HUES64 (cell line): ENCODE results near the gene SLC25A26.

Source experiments
- H3K27ac ChIP-seq: 2 replicates; pipeline ENCODE4 v1.7.0; 2013; ENCODE audit warnings: low read depth, low read length, inconsistent platforms
- H3K27me3 ChIP-seq: 2 replicates; pipeline ENCODE4 v1.6.1; 2013; ENCODE audit warnings: mild to moderate bottlenecking, low read length; ENCODE audit not compliant: insufficient read depth
- H3K36me3 ChIP-seq: 2 replicates; pipeline ENCODE4 v1.6.1; 2013; ENCODE audit warnings: mild to moderate bottlenecking, low read length; ENCODE audit not compliant: insufficient read depth
- H3K4me1 ChIP-seq: 2 replicates; pipeline ENCODE4 v1.6.1; 2013; ENCODE audit warnings: mild to moderate bottlenecking, low read length, moderate library complexity; ENCODE audit not compliant: insufficient read depth
- H3K4me3 ChIP-seq: 2 replicates; pipeline ENCODE4 v1.5.1; 2013; ENCODE audit warnings: mild to moderate bottlenecking, low read length, moderate library complexity
- H3K9ac ChIP-seq: 2 replicates; pipeline ENCODE4 v1.6.1; 2013; ENCODE audit warnings: mild to moderate bottlenecking, low read depth, low read length
- H3K9me3 ChIP-seq: 2 replicates; pipeline ENCODE4 v1.6.1; 2013; ENCODE audit warnings: low read depth, low read length; ENCODE audit not compliant: insufficient read depth
- WGBS: fragments of 150-250, 120-280 bp; methylation state at CpG from one replicate; pipeline ENCODE4 v1.1.7; 2013; ENCODE audit warnings: missing lambda C conversion rate; 5-methylcytosine and 5-hydroxymethylcytosine counted together

The SLC25A26 gene

GRCh38 chr3:66320390-66320789, 99.6 kb downstream of the SLC25A26 start:
- H3K27ac ChIP-seq = no peak overlapping the region
- H3K27me3 ChIP-seq = no peaks in the 10 kb centered on the region
- peaks cover 19% of the 10 kb centered on the region for H3K4me1 ChIP-seq
- no peaks in the 10 kb centered on the region for H3K9me3 ChIP-seq
- H3K36me3 ChIP-seq = no peaks in the 10 kb centered on the region
- no peak overlapping the region for H3K9ac ChIP-seq
- WGBS = 90% methylated on average over 1 of the region's 1 CpG
- no peak overlapping the region for H3K4me3 ChIP-seq

- Histone ChIP-seq H3K27me3 (no peaks in the 10 kb centered on the region), H3K36me3 (no peaks in the 10 kb centered on the region), H3K27ac (no peak overlapping the region), H3K9ac (no peak overlapping the region), H3K9me3 (no peaks in the 10 kb centered on the region), H3K4me3 (no peak overlapping the region), H3K4me1 (peaks cover 19% of the 10 kb centered on the region)
These were observed 101.6 kb downstream of the SLC25A26 start for GRCh38 chr3:66322436-66322835.

GRCh38 chr3:66326340-66326739, 105.5 kb downstream of the SLC25A26 start:
- H3K9ac ChIP-seq = no peak overlapping the region
- no peak overlapping the region for H3K4me3 ChIP-seq
- 86% methylated on average over 6 of the region's 6 CpGs for WGBS
- peaks cover 6% of the 10 kb centered on the region; the same call in 1 of the 2 replicates for H3K4me1 ChIP-seq
- H3K27me3 ChIP-seq = no peaks in the 10 kb centered on the region
- no peak overlapping the region for H3K27ac ChIP-seq
- no peaks in the 10 kb centered on the region for H3K9me3 ChIP-seq
- no peaks in the 10 kb centered on the region for H3K36me3 ChIP-seq

GRCh38 chr3:66335671-66336070, 114.9 kb downstream of the SLC25A26 start:
- no peaks in the 10 kb centered on the region for H3K9me3 ChIP-seq
- no peaks in the 10 kb centered on the region for H3K36me3 ChIP-seq
- H3K4me1 ChIP-seq = peaks cover 18% of the 10 kb centered on the region
- no peaks in the 10 kb centered on the region for H3K27me3 ChIP-seq
- no peak overlapping the region for H3K4me3 ChIP-seq
- 85% methylated on average over 2 of the region's 2 CpGs for WGBS
- no peak overlapping the region for H3K9ac ChIP-seq
- no peak overlapping the region for H3K27ac ChIP-seq

- no peak overlapping the region for H3K27ac ChIP-seq
- no peaks in the 10 kb centered on the region for H3K36me3 ChIP-seq
- no peak overlapping the region for H3K4me3 ChIP-seq
- 82% methylated on average over 4 of the region's 4 CpGs for WGBS
- H3K4me1 ChIP-seq = peaks cover 18% of the 10 kb centered on the region
- no peaks in the 10 kb centered on the region for H3K9me3 ChIP-seq
- no peak overlapping the region for H3K9ac ChIP-seq
- no peaks in the 10 kb centered on the region for H3K27me3 ChIP-seq
These were observed 115.5 kb downstream of the SLC25A26 start for GRCh38 chr3:66336333-66336766.

DNA sequence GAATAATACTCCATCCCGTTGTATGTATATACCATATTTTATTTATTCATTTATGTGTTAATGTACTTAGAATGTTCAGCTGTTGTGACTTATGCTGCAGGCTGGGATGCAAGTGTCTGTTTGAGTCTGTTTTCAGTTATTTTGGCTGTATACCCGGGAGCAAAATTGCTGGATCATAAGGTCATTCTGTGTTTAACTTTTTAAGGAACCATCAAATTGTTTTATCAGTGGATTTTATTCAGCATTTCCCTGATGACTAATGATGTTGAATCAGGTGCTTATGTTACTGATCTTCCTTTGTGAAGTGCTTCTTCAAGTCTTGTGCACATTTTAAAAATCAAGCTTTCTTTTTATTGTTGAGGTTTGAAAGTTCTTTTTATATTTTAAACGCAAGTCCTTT, 118.1 kb downstream of the SLC25A26 start:
- Histone ChIP-seq H3K9ac (no peak overlapping the region), H3K4me3 (no peak overlapping the region), H3K27me3 (no peaks in the 10 kb centered on the region), H3K27ac (no peak overlapping the region), H3K36me3 (no peaks in the 10 kb centered on the region), H3K4me1 (peaks cover 18% of the 10 kb centered on the region), H3K9me3 (no peaks in the 10 kb centered on the region)
- 79% methylated on average over 1 of the region's 3 CpGs for WGBS

DNA sequence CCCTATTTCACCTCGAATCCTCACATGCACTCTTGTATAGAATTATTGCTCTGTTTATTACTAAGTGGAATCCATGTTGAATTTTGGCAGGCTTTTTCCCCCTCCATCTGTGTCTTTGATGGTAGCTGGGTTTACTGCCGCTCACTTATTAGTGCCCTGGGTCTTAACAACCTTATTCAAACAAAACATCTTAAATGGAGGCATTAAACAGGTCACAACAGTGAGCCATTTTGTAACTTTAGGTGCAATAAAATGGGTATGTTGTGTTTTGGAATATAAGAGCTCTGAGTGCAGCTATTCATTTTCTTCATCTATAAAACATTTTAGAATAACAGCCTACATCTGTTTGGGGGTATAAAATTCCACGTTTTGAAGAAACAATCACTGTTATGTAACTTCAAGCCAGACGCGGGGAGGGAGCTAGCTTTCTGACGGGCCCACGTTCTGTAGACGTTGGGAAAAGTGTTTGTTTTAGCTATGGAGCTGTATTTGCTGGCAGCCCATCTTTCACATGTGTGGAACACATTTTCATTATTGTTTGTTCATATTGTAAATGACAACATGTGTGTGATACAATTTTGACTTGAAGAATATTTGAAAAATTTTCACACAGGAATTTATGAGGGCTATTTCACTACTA, 122.0 kb downstream of the SLC25A26 start:
- no peak overlapping the region for H3K9ac ChIP-seq
- WGBS = 90% methylated on average over 7 of the region's 8 CpGs
- no peak overlapping the region for H3K4me3 ChIP-seq
- H3K9me3 ChIP-seq = no peaks in the 10 kb centered on the region
- peaks cover 8% of the 10 kb centered on the region; the same call in 1 of the 2 replicates for H3K4me1 ChIP-seq
- H3K27me3 ChIP-seq = no peaks in the 10 kb centered on the region
- H3K36me3 ChIP-seq = peaks cover 3% of the 10 kb centered on the region; the same call in 1 of the 2 replicates
- H3K27ac ChIP-seq = no peak overlapping the region

DNA sequence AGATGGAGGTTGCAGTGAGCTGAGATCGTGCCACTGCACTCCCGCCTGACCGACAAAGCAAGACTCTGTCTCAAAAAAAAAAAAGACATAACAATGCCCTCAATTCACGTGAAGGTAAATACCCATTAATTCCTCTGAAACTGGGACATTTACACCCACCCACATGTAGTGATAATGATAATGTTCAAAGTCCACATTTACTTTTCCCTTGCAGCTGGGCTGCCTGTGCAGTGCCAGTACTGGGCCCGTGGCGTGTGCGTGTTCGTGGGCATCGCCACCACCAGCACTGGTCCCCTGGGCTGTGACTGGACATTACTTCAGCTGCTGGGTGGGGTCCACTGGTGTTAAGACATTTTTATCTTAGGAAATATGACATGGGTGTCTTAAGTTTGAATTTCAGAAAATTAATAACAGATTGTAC, 123.6 kb downstream of the SLC25A26 start:
- Histone ChIP-seq H3K4me3 (no peak overlapping the region), H3K27ac (no peak overlapping the region), H3K4me1 (peaks cover 8% of the 10 kb centered on the region; the same call in 1 of the 2 replicates), H3K9ac (no peak overlapping the region), H3K27me3 (no peaks in the 10 kb centered on the region), H3K36me3 (peaks cover 3% of the 10 kb centered on the region; the same call in 1 of the 2 replicates), H3K9me3 (no peaks in the 10 kb centered on the region)
- WGBS = 96% methylated on average over 9 of the region's 9 CpGs

GRCh38 chr3:66344848-66345578, 124.2 kb downstream of the SLC25A26 start:
- Histone ChIP-seq H3K9me3 (no peaks in the 10 kb centered on the region), H3K4me3 (no peak overlapping the region), H3K36me3 (peaks cover 3% of the 10 kb centered on the region; the same call in 1 of the 2 replicates), H3K9ac (no peak overlapping the region), H3K27ac (no peak overlapping the region), H3K27me3 (no peaks in the 10 kb centered on the region), H3K4me1 (peaks cover 8% of the 10 kb centered on the region; the same call in 1 of the 2 replicates)
- 88% methylated on average over 8 of the region's 8 CpGs for WGBS

DNA sequence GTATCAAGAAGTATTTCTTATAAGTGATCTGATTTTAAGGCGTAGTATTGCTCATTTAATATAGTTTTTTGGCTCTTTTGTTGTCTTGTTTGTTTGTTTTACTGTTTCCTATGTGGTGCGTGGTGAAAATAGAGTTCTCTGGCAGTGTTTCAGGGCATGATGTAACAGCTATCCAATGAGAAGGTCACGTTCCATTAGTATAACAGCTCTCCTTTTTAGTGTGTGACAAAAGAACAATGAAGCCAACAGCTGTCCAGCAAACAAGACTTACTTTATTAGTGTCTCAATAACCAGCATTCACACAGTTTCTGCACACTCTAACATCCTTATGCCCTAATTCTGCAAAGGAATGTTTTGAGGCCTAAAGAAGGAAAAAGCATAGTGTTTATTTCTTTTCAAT, 127.9 kb downstream of the SLC25A26 start:
- no peak overlapping the region for H3K27ac ChIP-seq
- H3K4me3 ChIP-seq = no peak overlapping the region
- H3K9me3 ChIP-seq = no peaks in the 10 kb centered on the region
- WGBS = 89% methylated on average over 3 of the region's 3 CpGs
- H3K4me1 ChIP-seq = peaks cover 14% of the 10 kb centered on the region; the same call in 1 of the 2 replicates
- H3K36me3 ChIP-seq = peaks cover 3% of the 10 kb centered on the region; the same call in 1 of the 2 replicates
- H3K9ac ChIP-seq = no peak overlapping the region
- no peaks in the 10 kb centered on the region for H3K27me3 ChIP-seq

- Histone ChIP-seq H3K27ac (no peak overlapping the region), H3K9ac (no peak overlapping the region), H3K9me3 (no peaks in the 10 kb centered on the region), H3K4me3 (no peak overlapping the region), H3K36me3 (peaks cover 3% of the 10 kb centered on the region; the same call in 1 of the 2 replicates), H3K27me3 (no peaks in the 10 kb centered on the region), H3K4me1 (peaks cover 7% of the 10 kb centered on the region; the same call in 1 of the 2 replicates)
- 98% methylated on average over 8 of the region's 8 CpGs for WGBS
These were observed 129.8 kb downstream of the SLC25A26 start for GRCh38 chr3:66350601-66351000.
